NCI-H526 treated with DMSO at 0.1 percent for 48 hours (cell line): Measurements from ENCODE around the gene LRP5.

Experiments used
- DNase-seq: peaks from one replicate; lab custom pipeline; 2025; lab: John Stamatoyannopoulos, UW

LRP5 gene

DNA sequence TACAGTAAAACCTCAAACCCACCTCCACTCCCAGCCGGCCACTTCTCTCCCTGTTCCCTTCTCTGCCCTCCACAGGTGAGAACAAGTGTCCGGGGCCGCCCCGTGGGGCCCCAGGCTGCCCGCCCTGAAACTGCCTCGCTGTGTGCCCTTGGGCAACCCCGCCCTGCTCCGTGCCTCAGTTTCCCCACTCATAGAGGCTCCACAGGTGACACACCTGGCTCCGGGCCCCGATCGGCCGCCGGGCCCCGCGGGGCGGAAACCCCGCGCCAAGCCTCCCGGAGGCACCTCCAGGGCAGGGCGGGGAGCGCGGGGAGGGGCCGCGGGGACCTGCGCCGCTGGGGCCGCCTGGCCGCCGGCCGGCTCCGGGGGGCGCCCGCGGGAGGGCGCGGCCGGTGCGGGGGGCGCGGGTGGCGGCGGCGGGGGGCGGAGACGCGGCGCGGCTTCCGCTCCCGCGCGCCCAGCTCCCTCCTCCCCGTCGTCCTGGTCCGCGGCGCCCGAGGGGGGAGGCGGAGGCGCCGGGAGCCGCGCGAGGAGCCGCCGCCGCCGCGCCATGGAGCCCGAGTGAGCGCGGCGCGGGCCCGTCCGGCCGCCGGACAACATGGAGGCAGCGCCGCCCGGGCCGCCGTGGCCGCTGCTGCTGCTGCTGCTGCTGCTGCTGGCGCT lies at the start of gene LRP5:
Gene LRP5 (plus strand): TSS at position 475 of the 663 bp plus-strand sequence. CDS start 124 bp downstream, at position 599.
- no peak for DNase-seq

DNA sequence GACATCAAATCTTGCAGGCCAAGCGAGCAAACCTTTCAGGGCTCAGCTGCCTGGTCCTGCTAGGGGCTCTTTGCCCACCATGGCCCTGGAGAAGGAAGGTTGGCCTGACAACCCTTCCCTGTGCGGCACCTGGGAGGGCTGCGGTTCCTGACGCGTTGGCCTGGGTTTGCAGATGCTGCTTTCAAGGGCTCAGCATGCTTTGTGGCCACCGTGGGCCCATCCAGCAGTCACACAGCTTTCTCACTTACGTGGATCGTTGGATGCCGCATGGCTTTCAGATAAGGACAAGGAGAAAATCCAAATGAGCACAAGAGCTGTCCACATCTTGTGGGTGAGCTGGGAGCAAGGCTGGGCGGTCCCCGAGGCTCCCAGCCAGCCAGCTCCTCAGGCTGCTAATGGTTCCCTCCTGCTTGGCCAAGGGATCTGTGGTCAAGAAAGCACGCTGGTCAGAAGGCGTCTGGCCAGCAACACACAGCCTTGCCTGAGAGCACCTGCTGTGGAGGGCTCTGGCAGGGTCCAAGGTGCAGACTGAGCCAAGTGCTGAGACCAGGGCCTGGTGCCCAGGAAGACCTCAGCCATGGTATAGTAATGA lies 48.9 kb upstream of the LRP5 start:
- DNase-seq = no peak

DNA sequence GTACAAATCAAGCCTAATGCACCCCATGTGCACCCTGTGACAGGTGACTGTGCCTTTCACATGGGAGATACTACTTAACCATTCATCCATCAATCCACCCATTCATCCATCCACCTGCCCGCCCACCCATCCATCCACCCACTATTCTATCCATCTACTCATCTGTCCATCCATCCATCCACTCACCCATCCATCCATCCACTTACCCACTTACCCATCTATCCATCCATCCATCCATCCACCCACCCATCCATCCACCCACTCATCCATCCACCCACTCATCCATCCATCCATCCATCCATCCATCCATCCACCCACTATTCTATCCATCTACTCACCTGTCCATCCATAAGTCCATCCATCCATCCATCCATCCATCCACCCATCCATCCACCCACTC lies 48.1 kb upstream of the LRP5 start:
- DNase-seq = no peak

DNA sequence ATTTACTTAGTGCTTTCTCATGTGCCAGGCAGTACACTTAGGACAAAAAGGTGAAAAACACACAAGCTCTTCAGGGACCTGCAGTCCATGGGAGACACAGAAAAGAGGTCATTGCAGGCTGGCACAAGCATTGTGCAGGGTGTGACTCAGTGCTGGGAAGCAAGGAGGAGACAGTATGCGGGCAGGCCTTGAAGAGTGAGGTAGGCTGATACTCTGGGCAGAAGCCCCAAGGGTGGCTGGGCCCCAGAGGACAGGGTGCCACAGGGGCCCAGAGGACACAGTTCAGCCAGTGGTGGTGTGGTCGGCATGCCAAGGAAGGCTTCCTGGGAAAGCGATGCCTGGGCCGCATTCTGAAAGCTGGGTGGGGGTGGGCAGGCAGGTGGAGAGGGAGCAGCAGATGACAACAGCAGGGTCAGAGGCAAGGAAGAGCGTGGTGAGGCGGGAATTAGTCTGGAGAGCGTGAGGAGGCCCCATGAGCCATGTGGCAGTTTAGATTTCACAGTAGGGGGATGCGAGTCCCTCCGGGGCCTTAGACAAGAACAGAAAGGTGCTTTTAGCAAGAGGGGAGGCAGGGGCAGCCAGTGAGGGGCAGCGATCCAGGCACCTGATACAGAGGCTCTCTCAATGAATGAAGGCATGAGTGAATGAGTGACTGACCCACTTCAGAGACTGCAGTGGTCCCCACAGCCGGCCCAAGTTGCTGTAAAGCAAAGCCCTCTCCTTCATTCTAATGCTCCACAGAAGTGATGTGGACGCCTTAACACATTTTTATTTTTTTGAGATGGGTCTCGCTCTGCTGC lies 47.5 kb upstream of the LRP5 start:
- DNase-seq = no peak

DNA sequence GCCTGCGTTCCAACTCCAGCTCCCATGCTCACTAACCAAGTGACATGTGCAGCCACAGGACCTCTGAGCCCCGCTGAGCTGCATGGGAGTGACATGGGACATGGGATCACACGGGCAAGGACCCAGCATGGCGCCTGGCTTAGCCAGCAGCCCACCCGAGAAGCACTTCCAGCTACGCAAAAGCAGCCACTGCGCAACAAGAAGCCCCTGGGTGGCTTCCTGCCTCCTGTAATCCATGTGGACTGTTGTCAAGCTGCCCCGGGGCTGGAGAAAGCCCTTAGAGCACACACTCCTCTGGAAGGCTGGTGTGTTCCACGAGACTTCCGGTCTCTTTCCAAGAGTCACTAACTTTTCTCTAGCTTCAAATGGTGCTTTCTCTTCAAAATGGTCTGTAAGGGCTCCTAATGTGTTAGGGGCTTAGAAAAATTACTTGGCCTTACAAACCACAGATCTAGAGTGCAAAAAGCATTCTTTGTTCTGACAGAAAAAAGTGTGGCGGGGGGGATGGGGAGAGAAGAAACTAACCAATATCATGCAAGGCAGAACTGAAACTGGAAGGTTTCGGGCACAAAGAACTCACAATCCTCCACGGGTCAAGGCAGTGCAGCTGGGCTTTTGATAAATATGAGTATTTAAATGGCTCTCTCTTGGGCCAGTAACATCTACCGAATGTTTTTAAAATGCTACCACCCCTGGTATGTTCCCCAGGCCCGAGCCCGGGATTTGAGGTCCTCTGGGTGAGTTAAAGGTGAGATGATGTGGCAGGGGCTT lies 46.1 kb upstream of the LRP5 start:
- DNase-seq = no peak

DNA sequence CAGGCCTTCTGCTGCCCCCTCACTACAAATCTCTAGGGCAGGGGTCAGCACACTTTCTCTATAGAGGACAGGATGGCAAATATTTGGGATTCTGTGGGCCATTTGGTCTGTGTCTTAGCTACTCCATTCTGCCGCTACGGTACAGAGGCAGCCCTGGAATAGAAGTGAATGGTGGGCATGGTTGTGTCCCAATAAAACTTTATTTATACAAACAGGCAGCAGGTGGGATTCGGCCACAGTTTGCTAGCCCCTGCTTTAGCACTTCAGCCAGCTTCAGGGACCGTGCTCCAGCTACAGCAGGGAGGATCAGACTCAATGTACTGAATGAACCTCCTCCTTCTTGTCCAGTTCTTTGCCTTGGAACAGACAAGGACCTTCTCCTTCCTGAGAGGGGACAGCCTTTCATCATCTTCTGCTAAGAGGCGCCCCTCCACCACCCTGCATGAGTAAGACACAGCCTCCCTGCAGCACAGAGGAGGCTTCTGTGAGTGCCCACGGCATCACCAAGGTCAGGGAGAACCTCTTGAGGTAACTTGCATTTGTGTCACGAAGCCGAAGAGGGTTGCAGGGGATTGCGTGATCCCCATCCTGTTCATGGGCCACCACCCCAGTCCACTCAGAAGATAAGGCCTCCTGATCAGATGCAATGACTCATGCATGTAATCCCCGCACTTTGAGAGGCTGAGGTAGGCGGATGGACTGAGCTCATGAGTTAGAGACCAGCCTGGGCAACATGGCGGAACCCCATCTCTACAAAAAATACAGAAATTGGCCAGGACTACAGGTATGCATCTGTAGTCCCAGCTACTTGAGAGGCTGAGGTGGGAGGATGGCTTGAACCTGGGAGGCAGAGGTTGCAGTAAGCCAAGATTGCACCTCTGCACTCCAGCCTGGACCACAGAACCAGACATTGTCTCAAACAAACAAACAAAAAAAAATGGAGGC lies 45.2 kb upstream of the LRP5 start:
- DNase-seq = no peak

DNA sequence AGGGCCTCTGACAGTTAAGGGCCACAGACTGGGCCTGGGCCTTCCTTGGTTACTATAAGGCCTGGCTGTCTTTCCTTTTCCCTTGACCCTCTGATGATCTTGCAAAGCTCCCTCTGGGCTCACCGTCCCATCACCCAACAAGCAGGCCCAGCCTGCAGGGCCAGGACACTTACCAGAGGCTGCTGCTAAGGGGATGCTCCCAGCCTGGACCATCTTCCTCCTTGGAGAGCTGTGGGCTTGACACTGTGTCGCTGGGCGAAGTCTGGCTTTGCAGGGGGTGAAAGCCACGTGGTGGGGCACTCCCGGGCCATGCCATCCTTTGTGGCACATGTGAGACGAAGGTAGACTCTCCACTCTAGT lies 44.5 kb upstream of the LRP5 start:
- DNase-seq = no peak

DNA sequence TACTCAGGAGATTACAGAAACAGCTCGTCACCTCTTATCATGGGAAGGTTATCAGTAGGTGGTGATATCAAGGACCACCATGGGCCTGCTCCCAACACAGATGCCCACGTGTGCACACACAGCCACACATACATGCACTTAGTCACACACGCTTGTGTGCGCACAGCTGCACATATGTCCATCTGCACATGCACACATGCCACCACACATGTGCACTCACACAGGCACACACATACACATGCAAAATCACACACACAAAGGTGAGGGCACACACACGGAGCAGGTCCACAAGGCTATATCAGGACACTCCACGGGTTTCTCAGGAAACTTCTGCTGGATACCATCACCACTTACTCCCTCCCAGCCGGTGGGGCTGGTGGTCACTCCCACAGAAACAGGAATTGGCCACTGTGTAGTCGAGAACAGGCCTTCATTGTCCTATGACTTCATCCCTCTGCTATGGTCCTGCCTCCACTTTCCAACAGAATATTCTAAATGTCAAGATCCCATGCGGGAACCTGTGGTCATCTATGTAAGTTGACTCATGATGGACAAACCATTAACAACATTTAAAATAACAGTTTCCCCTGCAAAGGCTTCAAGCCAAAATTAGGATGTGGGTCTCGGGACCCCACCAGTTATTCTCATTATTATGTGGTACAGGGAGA lies 42.8 kb upstream of the LRP5 start:
- no peak for DNase-seq

DNA sequence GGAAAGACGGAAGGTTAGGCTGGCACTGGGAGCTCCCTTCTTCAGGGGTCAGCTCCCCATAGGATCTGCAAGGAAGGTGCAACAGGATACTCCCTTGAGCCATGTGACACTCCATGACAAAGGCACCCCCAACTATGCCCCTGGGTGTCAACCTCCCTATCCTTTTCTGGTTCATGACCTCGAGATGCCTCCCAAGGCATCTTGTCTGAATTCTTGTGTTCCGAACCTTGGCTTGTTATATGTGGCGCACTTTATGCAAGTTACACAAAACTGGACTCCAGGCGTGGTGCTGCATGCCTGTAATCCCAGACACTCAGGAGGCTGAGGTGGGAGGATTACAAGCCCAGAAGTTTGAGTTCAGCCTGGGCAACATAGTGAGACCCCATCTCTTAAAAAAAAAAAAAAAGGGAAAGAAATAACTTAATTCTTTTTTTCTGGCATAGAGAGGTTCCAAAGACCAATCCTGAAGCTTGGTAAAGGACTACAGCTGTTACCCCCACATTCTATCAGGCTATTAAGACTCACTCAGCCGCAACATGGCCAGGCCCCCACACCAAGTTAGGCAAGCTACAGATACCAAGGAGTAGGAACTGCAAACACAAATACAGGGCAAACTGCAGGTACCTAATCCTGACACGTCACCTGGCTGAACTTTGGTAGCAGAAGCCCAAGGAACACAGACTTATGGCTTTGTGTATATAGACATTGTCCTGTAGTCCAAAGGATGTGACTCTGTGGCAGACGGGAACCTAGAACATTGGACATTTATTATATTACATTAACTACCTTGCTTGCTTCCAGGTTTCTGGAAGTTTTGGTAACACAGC lies 42.0 kb upstream of the LRP5 start:
- DNase-seq = no peak

DNA sequence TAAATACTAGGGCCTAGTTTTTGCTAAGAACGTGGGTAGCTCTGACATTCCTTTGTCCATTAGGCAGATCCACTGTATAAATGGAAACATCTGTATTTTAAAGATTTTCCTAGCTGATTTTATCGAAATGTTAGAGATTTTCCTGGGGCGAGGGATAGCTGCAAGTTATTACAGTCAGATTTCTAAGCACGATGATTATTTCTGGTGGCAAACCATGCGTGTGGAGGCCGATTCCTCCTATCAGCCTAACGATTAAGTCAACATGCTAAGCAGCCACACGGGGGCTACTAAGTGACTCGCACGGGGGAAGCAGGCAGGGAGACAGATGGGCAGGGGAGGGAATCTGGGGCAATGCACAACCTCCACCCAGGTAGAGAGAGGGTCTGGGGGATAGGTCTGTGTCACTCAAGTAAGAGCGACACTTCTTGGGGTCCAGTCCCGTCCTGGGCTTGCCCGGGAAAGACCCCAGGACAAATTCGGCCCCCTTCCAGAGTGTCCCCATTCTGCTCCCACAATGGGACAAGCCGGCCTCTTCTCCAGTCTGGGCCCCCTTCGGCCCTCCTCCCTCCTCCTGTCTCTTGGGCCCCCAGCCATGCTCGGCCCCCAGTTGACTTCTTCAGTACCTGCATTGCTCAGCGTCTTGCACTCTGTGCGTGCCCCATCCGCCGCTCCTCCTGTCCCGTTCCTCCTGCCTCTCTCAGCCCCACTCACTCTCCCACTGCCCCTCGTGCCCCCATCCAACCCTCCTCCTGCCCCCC lies 41.2 kb upstream of the LRP5 start:
- DNase-seq = peak; percentile 76

DNA sequence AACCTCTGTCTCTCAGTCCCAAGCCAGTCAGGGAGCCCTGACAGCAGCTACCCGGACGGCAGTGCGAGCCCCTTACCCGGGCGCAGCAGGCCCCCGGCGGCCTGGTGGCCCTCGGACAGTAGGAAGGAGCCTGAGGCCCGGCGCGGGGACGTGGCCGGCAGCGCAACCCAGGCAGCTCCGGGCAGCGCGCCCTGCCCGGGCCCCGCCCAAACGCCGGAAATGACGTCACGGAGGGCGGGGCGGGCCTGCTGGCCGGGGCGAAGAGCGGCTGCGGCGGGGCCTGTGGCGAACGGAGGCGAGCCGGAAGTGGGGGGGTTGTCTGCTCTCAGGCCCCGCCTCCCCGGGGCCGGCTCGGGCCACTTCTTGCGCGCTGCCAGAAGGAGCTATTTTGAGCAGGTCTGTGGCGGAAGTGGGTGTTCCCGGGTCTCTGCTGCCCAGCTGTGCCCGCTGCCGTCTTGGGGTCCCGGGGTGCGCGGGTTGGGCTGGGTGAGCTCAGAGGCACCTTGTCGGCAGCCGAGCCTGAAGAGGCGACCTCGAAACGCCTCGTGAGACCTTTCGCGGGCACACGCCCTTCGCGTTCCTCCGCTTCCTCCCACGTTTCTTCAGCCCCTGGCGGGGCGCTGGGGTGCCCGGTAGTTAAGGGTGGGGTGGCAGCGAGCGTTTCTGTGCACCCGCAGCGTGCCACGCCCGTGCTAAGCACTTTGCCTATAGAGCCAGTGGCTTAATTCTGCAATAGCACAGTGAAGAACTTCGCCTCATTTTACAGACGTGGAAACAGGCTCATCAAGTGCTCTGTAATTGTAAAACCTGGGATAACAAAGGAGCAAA lies 40.4 kb upstream of the LRP5 start, which contains the start of gene C11orf24:
Gene C11orf24 (minus strand): TSS at position 193 of the 828 bp plus-strand sequence. CDS start 8,206 bp downstream, outside the sequence.
- peak; percentile 94 for DNase-seq

DNA sequence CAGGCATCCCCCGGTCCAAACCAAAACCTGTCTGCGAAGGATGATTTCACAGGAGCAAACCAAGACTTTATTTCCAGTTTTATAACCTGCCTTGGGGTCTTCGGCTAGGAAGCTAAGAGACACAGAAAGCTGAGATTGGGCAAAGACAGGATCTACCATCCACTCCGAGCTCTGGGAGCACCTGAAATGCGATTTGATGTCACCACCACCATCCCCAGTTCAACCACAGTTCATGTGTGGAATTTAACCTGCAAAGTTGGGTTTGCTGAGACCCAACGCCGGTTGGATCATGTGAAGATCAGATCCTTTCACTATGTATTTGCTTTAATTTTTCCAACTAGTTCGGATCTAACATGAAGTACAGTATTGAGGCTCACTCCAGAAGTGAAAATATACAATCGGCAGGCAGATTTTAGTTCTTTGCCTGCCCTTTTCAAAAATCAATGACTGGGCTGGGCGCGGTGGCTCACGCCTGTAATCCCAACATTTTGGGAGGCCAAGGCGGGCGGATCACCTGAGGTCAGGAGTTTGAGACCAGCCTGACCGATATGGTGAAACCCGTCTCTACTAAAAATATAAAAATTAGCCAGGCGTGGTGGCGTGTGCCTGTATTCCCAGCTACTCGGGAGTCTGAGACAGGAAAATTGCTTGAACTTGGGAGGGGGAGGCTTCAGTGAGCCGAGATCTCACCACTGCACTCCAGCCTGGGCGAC lies 39.2 kb upstream of the LRP5 start:
- DNase-seq = no peak

DNA sequence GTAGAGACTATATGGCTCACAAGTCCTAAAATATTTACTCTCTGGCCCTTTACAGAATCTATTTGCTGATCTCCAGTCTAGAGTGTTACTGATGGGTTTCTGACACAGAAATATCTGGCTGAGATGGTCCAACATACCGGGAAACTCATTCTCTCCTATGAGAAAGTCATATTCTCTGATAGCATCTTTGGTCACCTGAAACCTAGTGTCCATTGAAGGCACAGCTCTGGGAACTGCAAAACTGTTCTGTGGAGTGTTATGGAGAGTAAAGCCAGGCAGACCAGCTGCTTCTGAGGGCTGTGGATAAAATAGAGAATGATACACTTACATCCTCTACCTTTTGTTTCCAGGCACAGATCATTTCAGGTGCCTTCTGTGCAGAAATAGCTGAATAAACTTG lies 38.1 kb upstream of the LRP5 start:
- DNase-seq = no peak

DNA sequence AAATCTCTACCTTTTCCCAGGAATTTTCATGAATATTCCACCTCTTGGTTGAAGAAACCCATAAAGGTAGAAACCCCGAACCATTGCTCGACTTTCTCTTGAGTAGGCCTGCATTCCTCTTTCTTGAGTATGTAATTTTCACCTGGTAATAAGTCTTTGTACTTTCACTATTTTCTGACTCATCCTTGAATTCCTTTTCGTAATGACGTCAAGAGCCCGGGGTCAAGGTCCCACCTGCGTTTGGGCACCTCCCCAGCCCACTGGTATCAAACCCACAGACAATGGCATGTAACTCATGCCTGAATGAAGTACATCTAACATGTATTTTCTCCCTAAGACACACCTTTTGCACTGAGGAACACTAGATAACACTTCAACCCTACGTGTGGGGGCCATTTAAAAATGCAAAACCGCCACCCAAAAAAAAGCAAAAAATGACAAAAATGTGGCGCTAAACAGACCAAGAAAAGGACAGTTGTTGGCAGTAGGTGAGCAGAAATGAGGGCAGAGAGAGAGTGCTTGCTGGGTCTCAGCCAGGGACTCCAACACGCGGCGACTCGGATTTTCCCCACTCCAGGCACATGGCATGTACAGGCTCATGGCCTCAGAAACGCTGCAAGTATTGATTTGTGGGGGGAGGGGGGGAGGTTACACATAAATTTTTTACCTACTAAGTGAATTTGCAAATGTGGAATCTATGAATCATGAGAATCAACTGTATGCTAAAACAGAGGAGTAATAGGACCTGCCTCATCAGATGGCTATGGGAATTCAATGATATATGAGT lies 36.5 kb upstream of the LRP5 start:
- no peak for DNase-seq

DNA sequence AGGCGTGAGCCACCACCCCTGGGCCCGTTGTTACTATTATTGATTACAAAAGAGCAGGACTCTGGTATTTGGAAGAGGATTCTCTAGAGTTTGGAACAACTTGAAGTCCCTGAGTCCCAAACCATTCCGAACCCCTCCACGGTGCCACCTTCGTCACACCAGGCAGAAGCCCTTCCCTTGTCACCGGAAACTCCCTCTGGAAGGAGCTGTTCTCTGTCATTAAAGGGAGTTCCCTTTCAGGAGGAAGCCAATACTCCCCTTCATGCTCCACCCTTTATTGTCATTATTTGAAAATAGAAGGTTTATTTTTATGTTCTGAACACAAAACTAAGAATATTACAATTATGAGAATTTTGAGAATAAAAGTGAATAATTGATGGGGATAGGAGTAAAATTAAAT lies 35.5 kb upstream of the LRP5 start:
- no peak for DNase-seq

DNA sequence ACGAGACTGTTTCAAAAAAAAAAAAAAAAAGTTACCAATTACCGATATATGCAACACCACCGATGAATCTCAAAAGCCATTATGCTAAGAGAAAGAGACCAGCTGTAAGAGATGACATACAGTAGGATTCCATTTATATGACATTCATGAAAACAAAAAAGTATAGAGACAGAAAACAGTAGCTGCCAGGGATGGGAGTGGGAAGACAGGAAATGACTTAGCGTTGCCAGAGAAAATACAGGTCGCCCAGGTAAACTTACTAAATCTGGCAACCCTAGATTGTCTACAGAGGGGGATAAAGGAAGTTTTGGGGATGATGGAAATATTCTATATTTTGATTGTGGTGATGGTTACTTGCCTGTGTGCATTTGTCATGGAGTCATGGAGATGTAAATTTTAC lies 32.7 kb upstream of the LRP5 start:
- DNase-seq = no peak
